GM10266 (cell line): ENCODE measurements around the gene TLR1.
A peak's percentile ranks its signal among the peaks of the same experiment; 100 is the strongest.

Experiments
- DNase-seq: peaks from one replicate; pipeline ENCODE4 v3.0.0; 2012; ENCODE audit errors: extremely low spot score
- TF ChIP-seq, protein P1 (sequence below): IDR thresholded peaks from 2 replicates; pipeline ENCODE4 v1.5.1; 2012; ENCODE audit warnings: mild to moderate bottlenecking, low read depth; ENCODE audit not compliant: control insufficient read depth, insufficient read depth; ENCODE audit errors: missing control alignments

Gene TLR1

DNA sequence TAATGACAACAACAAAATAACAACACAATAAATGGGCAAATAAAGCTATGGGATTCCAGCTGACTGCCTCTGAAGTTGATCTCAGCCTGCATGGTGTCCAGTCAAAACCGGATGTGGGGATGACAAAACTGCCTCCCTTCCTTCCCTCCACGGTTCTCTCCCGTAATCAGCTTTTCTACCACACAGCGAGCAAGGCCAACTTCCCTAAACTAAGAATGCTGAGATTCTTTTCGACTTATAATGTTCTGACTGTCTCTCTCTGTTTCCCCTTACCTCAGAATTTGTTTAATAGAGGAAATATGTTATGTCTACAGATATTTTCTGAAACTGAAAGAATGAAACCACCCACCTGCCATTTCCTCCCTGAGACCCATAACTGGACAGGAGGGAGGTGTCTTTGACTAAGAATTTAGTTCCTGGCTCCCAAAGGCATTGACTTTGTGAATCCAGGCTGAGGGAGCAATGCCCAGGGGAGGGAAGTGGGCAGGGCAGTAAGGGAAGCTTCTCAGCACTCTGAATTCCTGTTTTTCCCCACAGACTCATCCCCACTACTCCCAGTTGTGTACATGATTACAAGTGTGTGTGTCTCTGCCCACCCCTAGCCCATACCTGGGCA is 1.0 kb upstream of the TLR1 start:
- TF ChIP-seq, protein P1, sequence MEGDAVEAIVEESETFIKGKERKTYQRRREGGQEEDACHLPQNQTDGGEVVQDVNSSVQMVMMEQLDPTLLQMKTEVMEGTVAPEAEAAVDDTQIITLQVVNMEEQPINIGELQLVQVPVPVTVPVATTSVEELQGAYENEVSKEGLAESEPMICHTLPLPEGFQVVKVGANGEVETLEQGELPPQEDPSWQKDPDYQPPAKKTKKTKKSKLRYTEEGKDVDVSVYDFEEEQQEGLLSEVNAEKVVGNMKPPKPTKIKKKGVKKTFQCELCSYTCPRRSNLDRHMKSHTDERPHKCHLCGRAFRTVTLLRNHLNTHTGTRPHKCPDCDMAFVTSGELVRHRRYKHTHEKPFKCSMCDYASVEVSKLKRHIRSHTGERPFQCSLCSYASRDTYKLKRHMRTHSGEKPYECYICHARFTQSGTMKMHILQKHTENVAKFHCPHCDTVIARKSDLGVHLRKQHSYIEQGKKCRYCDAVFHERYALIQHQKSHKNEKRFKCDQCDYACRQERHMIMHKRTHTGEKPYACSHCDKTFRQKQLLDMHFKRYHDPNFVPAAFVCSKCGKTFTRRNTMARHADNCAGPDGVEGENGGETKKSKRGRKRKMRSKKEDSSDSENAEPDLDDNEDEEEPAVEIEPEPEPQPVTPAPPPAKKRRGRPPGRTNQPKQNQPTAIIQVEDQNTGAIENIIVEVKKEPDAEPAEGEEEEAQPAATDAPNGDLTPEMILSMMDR = no peak
- peak; percentile 82 for DNase-seq

DNA sequence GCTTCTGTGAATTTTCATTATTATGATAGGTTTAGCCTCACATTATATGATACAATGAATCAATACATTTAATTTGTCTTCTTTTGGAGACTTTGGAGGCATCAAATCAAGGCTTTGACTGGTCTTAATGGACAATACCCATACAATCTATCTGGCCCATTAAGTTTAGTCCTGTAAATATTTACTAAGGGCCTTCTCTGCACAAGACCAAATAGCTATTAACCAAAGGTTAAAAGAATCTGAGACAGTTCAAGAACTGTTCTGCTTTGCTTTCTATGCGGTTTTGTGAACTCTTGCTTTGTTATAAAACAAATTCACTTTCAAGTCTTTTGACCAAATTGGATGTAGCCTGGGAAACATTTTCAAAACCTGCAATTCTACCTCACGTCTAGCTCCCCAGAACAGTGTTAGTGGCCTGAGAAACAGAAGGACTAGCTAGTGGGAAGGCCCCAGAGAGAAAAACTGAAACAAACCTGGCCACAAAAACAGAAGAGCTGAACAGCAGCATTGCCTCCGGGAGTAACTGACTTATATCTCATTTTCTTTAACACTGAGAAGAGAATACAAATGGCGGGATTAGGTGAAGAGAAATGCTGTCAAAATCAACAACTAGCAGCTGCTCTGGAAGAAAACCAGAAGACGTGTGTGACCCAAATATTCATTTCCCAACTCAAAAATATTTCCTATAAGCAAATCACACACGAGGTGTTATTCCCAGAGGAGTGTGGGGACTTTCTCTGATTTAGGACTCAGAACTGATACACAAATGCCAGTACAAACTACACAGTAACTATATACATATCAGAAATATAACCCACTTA is 548 bp downstream of the TLR1 start:
- TF ChIP-seq, protein P1 = no peak

DNA sequence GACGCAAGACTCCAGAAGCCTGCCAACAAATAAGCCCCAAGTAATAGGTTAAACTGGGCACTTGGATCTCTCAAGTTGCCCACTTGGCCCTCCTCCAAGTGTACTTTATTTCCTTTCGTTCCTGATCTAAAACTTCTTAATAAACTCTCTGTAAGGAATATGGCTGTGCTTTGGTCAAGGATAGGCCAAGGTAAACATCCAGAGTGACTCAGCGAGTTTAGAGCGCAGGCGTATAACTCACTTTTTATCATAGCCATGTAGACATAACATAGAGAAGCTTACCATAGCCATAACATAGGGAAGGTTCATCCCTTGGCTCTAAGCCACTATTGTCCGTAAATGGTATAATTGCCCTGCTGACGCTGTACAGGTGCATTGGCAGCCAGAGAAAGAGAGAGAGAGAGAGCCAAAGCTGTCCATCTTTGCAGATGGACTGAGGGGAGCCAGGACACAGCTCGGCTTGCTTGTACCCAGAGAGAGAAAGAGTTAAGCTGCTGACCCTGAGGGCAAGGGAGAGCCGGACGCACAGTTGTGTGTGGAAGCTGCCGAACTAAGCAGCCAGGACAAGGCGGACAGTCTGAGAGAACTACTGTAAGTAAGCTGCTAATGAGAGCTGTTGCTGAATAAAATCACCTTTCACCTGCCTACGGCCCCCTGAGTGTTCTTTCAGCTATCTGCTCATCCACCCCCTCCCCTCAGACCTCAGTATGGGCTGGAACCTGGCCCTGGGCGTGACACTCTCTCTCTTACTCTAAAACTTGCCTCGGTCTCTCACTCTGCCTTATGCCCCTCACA is 1.8 kb downstream of the TLR1 start:
- DNase-seq = no peak
- TF ChIP-seq, protein P1 = no peak

More for the DNA sequence above, 548 bp downstream of the TLR1 start:
- peak; percentile 65 for DNase-seq

DNA sequence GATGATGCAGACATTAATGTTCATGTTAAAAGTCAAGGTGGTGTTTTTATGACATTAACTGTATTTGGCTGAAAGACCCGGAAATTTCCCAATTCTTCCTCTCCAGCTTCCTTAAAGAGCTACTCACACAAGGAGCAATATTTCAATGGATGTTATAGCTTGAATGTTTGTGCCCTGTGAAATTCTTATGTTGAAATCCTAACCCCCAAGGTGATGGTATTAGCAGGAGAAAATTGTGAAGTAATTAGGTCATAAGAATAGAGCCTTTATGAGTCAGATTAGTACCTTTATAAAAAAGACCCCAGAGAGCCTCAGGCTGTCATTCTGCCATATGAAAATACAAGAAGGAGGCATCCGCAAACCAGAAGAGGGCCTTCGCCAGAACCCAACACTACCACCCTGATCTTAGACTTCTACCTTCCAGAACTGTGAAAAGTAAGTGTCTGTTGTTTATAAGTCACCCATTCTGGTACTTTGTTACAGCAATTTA is 3.6 kb downstream of the TLR1 start:
- TF ChIP-seq, protein P1 = no peak
- DNase-seq = no peak

DNA sequence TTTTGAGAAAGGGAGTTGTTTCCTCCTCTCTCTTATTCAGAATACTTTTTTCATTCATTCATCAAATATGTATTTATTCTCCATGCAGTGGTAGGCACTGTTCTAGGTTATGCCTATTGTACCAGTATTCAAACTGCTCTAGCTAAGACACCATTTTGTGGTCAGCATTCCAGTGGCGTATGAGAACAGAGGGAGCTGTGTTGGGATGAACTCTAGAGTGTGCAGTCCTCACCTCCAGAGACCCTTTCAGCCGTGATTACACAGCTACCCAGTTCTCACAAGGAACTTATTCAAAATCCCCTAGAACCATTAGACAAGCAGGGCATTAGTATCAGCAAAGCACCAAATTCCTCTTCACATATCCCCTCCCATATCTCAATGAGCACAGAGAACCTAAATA is 4.2 kb downstream of the TLR1 start:
- TF ChIP-seq, protein P1 = no peak
- no peak for DNase-seq

DNA sequence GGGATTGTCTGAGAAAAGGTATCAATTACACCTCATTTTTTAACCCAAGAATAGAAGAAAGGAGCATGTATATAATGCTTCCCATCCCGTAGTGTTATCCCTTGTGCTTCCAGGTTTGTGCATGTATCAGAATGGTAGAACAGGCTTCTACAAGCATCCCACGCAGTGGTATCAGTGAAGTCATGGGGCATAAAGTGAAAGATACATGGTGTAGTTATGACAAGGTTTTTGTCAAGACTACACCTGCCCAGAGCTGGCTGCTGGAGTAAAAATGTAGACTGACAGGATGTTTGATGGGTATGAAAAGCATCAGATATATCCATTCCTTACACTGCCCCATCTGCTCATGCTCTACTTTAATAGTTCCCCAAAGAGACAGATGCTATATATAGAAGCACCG is 9.5 kb downstream of the TLR1 start:
- DNase-seq = no peak
- TF ChIP-seq, protein P1 = no peak

DNA sequence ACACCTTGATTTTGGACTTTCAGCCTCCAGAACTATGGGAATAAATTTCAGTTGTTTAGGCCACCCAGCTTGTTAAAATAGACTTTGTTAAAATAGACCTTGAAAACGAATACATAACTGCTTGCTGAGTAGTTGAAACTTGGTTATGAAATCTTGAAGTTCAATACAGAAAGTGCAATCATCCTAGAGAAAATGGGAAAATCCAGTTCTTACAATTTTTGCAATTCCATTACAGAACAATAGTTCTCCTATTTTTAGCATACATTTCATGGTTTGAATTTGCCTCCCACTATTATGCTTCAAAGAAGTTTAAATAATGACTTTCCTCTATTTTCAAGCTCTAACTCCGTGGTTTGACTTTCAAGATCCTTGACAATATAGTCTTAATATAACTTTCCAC is 10.5 kb downstream of the TLR1 start:
- no peak for DNase-seq
- TF ChIP-seq, protein P1 = no peak
